Measurements from ENCODE around the gene HIPK3. TPM values are rescaled to one million over a fixed set of nuclear protein-coding genes. Genes with fewer than 3 reads are reported as not detected.
"Not testable (repeated sequence)": the region's sequence is repeated elsewhere in the genome, so short reads cannot be mapped to it uniquely, and the experiment has no call there.

The HIPK3 gene
- total RNA-seq, 1 experiment from 2014 or later = 36.4 TPM

DNA sequence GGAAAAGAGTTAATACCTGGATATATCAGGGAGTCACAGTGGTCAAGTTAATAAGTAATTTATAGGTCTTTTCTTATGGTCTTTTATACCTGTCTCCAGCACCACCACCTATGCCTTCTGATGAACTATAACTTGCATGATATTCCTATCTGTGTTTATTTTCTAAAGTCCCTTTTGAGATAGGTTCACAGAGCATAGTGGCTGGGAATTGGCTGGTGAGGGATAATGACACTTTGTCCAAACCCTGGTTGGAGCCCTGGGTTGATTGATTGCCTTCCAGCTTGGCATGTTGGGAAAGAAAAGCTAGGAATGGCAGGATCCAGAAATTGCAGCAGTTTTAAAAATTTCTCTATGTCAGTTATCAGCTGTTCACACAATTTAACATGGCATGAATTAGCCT is 23.2 kb downstream of the HIPK3 start:
- H3K27me3 ChIP-seq = no peaks in the 10 kb centered on the region
- no peak for DNase-seq
- H3K36me3 ChIP-seq = no peaks in the 10 kb centered on the region
- H3K9me3 ChIP-seq = no peaks in the 10 kb centered on the region
- H3K4me3 ChIP-seq = no peak overlapping the region

DNA sequence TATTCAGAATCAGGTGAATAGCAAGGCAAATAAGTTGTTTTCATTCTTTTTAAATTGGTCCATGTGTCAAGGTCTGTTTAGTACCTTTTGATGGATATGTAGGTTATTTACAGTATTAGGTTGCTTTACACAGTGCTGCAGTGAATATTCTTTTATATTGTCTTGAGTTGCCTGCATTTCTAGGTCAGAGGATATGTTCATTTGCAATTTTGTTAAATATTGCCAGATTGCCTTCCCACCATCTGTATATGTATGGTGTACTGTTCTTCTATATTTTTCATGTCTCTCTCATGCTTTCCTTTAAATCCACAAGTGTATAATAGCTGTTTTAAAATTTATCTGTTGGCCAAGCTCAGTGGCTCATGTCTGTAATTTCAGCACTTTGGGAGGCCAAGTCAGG is 24.6 kb downstream of the HIPK3 start:
- peaks cover 2% of the 10 kb centered on the region for H3K36me3 ChIP-seq
- DNase-seq = no peak
- H3K4me3 ChIP-seq = no peak overlapping the region
- H3K27me3 ChIP-seq = no peaks in the 10 kb centered on the region
- no peaks in the 10 kb centered on the region for H3K9me3 ChIP-seq

DNA sequence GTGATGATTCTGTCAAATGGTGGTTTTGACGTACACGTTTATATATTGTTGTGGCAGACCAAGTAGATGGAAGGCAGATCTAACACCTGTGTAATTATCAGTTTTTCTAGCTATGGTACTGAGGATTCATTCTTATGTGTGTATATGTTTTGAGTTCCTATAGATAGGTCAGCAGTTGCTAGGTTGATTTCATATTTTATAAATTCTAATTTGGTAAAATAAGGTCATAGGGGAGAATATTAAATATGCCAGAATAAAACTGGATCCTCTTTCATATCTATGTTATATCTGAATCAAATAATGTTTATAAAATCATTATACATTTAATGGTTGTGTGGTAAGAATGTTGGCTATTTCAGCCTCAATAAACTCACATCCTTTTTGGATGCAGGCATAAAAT is 27.6 kb downstream of the HIPK3 start:
- H3K36me3 ChIP-seq = peaks cover 10% of the 10 kb centered on the region
- no peaks in the 10 kb centered on the region for H3K27me3 ChIP-seq
- no peak for DNase-seq
- H3K4me3 ChIP-seq = no peak overlapping the region
- no peaks in the 10 kb centered on the region for H3K9me3 ChIP-seq

DNA sequence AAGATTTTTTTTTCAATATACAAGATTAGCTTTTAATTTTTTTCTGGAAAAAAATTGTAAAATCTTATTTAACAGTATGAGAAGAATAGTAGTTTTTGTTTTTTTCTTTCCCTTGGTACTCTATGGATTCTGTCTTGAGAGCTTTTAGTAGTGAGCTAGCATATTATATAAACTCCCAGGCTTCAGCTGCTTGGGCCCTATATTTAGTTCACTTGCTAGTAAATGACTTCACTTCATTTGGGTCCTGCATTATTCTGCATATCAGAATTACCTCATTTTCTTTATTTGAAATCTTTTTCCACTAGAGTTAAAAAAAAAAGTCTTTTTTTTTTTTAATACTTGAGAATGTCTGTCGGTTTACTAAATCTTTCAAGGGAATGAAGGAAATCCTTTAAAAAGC is 33.1 kb downstream of the HIPK3 start:
- no peak for DNase-seq
- no peaks in the 10 kb centered on the region for H3K27me3 ChIP-seq
- H3K9me3 ChIP-seq = no peaks in the 10 kb centered on the region
- H3K4me3 ChIP-seq = no peak overlapping the region
- peaks cover 14% of the 10 kb centered on the region for H3K36me3 ChIP-seq

DNA sequence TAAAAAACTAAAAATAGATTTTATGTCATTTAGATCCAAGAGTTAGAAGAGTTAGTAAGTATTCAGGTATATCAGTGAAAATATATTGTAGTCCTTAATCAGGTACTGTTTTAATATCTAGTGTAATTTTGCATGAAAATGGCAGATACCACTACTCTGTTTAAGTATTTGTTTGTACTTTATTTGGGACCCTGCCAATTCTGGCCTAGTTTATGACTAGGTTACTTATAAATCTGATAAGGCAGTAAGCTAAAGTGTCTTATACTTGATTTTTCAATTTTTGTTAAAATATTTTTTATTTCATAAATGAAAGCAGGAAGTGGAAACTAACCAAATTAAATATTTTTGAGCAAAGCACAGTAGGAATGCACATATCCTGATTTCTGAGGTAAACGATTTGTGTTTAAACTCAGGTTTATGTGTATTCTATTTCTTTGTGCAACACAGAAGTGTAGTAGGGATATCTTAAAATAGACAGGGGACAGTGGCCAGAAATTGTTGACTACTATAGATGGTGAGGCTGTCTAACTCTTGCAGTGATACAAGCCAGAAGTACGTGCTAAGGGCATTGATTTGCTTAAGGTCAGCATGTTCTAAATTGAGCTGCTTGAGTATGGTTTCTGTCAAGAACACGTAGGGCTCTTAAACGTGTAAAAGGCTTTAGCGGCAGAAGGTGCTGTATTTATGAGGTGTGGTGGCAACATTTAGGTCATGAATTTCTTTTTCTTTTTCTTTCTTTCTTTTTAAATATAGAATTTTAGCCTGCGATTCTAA is 34.0 kb downstream of the HIPK3 start:
- Histone ChIP-seq H3K9me3 (no peaks in the 10 kb centered on the region), H3K27me3 (no peaks in the 10 kb centered on the region), H3K36me3 (peaks cover 21% of the 10 kb centered on the region), H3K4me3 (no peak overlapping the region)
- no peak for DNase-seq

DNA sequence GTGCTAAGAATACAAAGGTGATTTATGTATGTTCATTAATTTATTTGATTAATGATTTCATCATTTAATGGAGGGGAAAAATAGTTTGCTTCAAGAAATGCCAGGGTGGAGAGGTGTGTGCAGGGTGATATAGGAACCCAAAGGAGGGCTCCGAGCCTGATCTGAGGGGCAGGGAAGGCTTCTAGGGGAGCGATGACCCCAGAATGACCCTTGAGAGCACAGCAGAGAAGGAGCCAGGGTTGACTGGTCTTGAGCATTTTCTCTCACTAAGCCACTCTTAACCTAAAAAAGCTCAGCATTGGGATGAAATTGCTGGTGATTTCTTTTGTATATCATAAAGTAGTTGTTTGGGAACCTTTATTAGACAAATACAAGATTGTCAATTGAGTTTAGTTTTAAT is 35.1 kb downstream of the HIPK3 start:
- Histone ChIP-seq H3K4me3 (no peak overlapping the region), H3K27me3 (no peaks in the 10 kb centered on the region), H3K36me3 (peaks cover 22% of the 10 kb centered on the region), H3K9me3 (peaks cover 2% of the 10 kb centered on the region)
- no peak for DNase-seq

DNA sequence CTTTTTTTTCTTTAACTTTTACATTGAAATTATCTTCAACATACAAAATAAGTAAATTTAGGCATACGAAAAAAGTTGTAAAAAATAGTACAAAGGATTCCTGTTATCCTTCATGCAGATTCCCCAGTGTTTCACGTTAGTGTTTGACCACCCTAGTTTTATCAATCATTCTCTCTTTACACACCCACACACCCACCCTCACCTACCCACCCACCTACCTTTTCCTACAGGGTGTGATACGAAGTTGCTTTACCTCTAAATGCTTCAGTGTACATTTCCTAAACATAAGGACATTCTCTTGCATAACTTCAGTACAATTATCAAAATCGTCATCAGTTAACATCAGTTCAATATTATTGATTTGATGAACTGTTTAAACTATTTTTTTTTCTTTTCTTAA is 37.0 kb downstream of the HIPK3 start:
- Histone ChIP-seq H3K27me3 (no peaks in the 10 kb centered on the region), H3K4me3 (no peak overlapping the region), H3K9me3 (peaks cover 11% of the 10 kb centered on the region), H3K36me3 (peaks cover 31% of the 10 kb centered on the region)
- DNase-seq = no peak

DNA sequence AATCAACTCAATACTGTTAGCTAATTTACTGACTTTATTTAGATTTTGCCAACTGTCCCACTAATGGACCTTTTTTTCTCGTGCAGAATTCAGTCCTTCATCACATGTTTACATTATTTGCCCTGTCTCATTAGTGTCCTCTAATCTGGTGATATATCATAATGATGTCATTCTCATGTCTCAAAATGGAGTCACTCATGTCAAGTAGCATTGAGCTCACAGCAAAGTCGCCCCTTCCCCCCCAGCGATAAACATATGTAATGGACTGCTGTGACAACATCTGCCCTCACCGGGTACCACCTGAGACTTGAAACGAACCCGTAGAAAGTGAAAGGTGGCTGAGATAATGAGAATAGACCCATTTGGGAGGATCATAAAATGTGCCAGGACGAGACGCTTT is 37.6 kb downstream of the HIPK3 start:
- no peak overlapping the region for H3K4me3 ChIP-seq
- peaks cover 11% of the 10 kb centered on the region for H3K9me3 ChIP-seq
- H3K27me3 ChIP-seq = no peaks in the 10 kb centered on the region
- no peak for DNase-seq
- peaks cover 31% of the 10 kb centered on the region for H3K36me3 ChIP-seq

DNA sequence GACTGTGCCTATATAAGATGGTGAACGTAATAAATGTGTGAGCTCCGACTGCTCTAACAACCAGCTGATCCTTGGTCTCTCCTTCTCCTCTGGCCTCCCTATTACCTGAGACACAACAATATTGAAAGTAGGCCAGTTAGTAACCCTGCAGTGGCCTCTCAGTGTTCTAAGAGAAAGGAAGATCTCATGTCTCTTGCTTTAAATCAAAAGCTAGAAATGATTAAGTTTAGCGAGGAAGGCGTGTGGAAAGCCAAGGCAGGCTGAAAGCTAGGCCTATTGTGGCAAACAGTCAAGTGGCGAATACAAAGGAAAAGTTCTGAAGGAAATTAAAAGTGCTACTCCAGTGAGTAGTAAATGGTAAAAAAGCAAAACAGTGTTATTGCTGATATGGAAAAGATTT is 39.5 kb downstream of the HIPK3 start:
- no peak overlapping the region for H3K4me3 ChIP-seq
- H3K9me3 ChIP-seq = peaks cover 11% of the 10 kb centered on the region
- peaks cover 31% of the 10 kb centered on the region for H3K36me3 ChIP-seq
- no peak for DNase-seq
- no peaks in the 10 kb centered on the region for H3K27me3 ChIP-seq

DNA sequence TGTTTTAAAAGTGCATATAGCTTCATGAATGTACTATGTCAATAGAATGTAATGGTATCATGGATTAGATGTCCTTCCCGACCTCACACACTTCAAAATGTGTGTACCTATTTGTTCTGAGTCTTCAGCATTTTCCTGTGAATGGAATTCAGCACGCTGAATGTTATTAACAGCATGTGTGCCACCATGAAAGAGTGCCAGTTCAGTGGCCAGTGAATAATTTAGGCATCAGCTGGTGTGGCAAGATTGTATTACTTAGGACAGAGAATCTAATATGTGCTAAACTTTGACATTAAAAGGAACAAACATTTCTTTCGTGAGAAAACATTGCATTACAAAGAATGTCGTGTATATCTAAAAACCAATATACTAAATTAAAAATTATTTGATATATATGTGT is 46.4 kb downstream of the HIPK3 start:
- Histone ChIP-seq H3K4me3 (no peak overlapping the region), H3K9me3 (no peaks in the 10 kb centered on the region), H3K36me3 (peaks cover under 1% of the 10 kb centered on the region), H3K27me3 (no peaks in the 10 kb centered on the region)
- DNase-seq = no peak

DNA sequence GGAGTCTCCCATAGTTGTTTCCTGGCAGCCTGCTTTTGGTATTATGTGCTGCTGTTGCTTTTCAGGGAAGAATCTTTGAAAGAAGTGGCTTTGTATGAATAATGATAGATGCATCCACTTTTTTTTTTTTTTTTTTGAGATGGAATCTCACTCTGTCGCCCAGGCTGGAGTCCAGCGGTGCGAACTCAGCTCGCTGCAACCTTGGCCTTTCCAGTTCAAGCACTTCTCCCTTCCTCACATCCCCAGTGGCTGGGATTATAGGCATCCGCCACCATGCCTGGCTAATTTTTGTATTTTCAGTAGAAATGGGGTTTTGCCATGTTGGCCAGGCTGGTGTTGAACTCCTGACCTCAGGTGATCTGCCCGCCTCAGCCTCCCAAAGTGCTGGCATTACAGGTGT is 49.6 kb downstream of the HIPK3 start:
- not testable (repeated sequence) for H3K4me3 ChIP-seq, H3K36me3 ChIP-seq, H3K9me3 ChIP-seq, DNase-seq, H3K27me3 ChIP-seq

DNA sequence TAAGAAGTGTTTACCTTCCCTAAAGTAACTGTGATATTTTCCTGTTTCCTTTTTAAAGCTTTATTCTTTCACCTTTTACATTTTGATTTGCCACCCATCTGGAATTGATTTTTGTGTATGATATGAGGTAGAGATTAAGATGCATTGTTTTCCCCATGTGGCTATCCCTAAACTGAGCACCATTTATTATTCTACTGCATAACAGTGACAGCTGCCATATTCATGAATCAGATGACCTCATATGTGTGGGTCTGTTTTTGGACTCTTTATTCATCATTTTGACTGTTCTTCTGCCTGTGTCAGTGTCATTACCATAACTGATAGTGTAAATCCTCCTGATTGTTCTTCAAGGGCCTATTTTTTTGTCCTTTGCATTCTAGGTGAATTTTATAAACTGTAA is 50.8 kb downstream of the HIPK3 start:
- DNase-seq = no peak
- H3K4me3 ChIP-seq = no peak overlapping the region

DNA sequence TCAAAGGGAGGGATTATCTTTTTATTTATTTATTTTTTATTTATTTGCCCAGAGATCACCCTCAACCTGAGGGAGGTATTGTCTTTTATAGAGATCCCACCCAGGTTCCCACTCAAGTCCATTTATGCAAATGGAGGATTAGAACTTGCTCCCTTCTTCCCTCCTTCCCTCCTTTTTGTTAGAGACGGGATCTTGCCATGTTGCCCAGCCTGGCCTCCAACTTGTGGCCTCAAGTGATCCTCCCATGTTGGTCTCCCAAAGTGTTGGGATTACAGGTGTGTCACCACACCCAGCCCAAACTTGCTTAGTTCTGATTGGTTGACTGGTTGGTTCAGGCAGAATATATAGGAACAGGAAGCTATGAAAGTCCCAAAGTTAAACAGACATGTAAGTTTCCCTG is 51.9 kb downstream of the HIPK3 start:
- H3K36me3 ChIP-seq = no peaks in the 10 kb centered on the region
- DNase-seq = no peak

More for the DNA sequence above, 50.8 kb downstream of the HIPK3 start:
- H3K36me3 ChIP-seq = no peaks in the 10 kb centered on the region
- no peaks in the 10 kb centered on the region for H3K9me3 ChIP-seq
- no peaks in the 10 kb centered on the region for H3K27me3 ChIP-seq

DNA sequence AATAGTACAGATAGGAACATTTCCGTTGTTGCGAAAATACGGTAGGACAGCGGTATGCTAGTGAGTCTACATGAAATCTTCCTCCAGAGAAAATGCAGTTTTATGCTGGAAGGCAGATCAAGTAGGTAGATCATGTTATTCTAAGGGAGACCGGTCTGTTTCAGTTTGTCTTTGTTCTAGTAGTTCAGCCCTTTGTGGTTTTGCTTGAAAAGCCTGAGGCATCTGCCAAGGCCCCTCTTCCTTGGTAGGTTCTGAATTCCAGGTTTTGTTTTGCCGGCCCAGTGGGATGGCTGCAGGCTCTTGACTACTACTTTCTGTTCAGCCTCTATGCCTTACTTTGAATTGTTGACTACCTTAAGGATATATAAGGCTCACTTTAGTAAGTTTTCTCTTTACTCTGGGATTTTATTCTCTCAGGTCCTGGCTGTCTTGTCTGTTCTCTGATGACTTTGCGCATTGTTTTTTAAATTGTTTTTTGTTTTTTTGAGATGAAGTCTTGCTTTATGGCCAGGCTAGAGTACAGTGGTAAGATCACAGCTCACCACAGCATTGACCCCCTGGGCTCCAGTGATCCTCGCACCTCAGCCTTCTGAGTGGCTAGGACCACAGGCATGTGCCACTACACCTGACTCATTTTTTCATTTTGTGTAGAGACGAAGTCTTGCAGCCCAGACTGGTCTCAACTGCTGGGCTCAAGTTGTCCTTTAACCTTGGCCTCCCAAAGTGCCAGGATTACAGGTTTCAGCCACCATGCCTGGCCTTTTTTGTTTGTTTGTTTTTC is 53.7 kb downstream of the HIPK3 start:
- DNase-seq = no peak
- no peaks in the 10 kb centered on the region for H3K9me3 ChIP-seq

More for the DNA sequence above, 51.9 kb downstream of the HIPK3 start:
- no peaks in the 10 kb centered on the region for H3K27me3 ChIP-seq
- H3K4me3 ChIP-seq = no peak overlapping the region
- H3K9me3 ChIP-seq = no peaks in the 10 kb centered on the region

DNA sequence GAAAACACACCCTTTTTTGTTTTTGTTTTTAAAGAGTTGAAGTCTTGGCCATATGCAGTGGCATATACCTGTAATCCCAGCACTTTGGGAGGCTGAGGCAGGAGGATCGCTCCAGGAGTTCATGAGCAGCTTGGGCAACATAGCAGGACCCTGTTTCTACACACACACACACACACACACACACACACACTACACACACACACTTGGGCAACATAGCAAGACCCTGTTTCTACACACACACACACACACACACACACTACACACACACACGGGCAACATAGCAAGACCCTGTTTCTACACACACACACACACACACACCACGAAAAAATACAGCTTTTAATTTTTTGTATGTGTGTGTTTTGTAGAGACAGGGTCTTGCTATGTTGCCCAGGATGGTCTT is 54.5 kb downstream of the HIPK3 start:
- DNase-seq = no peak
- H3K27me3 ChIP-seq = no peaks in the 10 kb centered on the region
- no peaks in the 10 kb centered on the region for H3K36me3 ChIP-seq
- H3K9me3 ChIP-seq = no peaks in the 10 kb centered on the region
- H3K4me3 ChIP-seq = no peak overlapping the region

More for the DNA sequence above, 53.7 kb downstream of the HIPK3 start:
- H3K36me3 ChIP-seq = no peaks in the 10 kb centered on the region
- no peaks in the 10 kb centered on the region for H3K27me3 ChIP-seq
- no peak overlapping the region for H3K4me3 ChIP-seq

DNA sequence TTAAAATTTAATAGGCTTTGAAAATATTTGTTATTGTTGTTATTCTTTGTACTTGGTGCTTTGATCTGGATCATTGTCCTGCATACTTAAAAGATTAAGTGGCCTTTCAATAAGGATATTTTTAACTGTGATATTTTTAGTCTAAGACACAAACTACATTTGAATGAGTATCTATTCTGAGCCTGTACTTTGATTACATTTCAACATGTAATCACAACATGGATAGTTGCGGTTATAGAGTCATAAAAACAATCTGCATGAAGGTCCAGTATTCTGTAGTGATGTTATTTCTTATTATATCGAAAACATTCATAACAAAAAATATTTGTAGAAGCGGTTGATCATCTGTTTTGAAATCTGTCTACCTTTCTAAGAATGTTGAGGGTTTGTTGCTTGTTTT is 58.6 kb downstream of the HIPK3 start:
- Histone ChIP-seq H3K27me3 (no peaks in the 10 kb centered on the region), H3K36me3 (peaks cover 3% of the 10 kb centered on the region; the same call in 1 of the 2 replicates), H3K4me3 (no peak overlapping the region), H3K9me3 (no peaks in the 10 kb centered on the region)
- DNase-seq = no peak

DNA sequence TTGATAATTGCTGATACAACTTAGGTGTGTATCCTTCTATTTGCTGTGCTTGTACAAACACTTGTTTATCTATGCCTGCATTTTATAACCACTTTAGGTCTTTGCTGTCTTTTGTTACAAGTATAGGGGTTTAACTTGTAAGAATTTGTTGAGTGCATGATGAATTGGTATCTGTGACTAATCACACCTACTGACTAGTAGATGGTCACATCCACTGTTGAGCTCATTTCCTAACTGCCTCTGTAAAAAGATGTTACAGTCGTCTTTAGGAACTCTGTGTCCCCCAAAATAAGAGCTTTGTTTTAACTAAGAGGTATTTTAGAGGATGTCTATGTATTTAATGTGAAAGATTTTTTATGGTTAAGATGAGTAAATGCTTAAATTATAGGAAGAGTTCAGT is 60.5 kb downstream of the HIPK3 start:
- Histone ChIP-seq H3K9me3 (no peaks in the 10 kb centered on the region), H3K27me3 (no peaks in the 10 kb centered on the region), H3K4me3 (no peak overlapping the region), H3K36me3 (peaks cover 3% of the 10 kb centered on the region; the same call in 1 of the 2 replicates)
- no peak for DNase-seq

Data from MG63 (cell line).